ENCODE measurements around the gene KCNJ10. TPM values are rescaled to one million over a fixed set of nuclear protein-coding genes. Genes with fewer than 3 reads are reported as not detected.

Gene KCNJ10
- total RNA-seq, 1 experiment from 2014 or later = 0.08 TPM

DNA sequence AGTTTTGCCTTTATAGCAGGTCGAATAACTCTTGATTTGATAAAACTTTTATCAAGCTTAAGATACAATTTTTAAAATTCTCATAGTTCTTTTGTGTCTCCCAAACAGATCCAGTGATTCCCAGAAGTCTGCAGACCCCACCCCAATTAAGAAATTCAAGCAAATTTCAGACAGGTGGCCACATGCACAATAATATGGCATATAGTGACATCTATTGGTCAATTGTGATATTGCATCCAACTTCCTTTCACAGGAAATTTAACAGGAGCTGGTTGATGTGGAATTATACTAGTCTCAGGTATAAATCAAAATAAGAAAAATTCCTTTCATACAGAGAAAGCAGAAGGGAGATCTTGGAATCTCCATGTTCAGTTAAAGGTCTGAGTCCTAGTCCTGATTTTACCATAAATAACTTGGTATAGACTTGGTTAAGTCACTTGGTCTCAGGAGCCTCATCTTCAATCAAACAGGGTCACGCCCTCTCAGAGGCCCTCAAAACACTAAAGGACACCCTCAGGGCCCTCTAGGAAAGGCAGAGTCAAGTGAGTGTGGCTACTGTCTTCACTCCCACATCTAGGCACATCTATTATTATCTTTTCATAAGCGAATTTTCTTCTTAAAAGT, 62.3 kb downstream of the KCNJ10 start:
- 0 out of 2 replicates have a peak, but pooled peaks have one; percentile 61 for ATAC-seq

DNA sequence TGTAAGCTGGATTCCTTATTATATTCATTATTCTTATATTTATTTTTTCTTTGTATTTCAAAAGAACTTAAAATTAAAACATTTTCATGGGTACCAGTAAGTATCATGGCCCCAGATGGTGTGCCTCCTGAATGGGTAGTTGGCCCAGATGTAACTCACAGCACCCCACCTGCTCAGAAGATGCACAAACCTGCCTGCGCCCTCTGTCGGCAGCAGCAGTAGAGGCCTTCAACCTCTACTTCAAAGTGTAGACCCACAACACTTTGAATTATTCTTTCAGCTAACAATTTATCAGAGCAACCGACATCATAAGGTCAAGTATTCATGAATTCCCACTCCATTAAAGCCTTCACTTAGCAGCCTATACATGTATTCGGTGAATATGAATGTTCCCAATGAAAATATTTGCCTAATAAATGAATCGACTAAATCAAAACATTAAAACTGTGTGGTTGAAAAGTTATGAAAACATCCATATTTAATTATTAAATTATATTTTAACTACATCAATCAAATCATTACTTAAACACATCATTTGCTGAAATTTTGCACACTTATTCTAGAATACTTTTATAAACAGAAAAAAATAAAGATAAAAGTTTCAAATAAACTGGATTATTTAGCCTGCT, 63.5 kb downstream of the KCNJ10 start:
- H3K27me3 ChIP-seq (ENCODE audit: control insufficient read depth, insufficient read depth, low read length) = peaks cover 2% of the 10 kb centered on the region; the same call in 1 of the 2 replicates
- H3K4me3 ChIP-seq (ENCODE audit: low read depth in 2 of 2, low read length in 2 of 2) = no peak overlapping the region
- intact Hi-C loops (cut with micrococcal nuclease; ENCODE audit: unreplicated experiment) (loop anchor here (1.0 to 5.0 kb wide), 3 partner anchors 70 to 224 kb away; partner anchors contain the start of gene DUSP23), in situ Hi-C loops (cut with HindIII; ENCODE audit: low pct_unique_long_range_greater_than_20kb, low sequenced_read_pairs) (no loop called here)
- no peaks in the 10 kb centered on the region for H3K4me1 ChIP-seq (ENCODE audit: control insufficient read depth, insufficient read depth, low read length)
- CTCF ChIA-PET = interaction anchor here (0.5 to 1.9 kb wide), 15 partner anchors 8 to 795 kb away, joined by 3 to 18 read pairs (median 4); partner anchors contain the start of gene TAGLN2
- no TSS peak for BruUV-seq (replicated peaks)
- peak; percentile 95 for ATAC-seq
- TF ChIP-seq, protein P1, sequence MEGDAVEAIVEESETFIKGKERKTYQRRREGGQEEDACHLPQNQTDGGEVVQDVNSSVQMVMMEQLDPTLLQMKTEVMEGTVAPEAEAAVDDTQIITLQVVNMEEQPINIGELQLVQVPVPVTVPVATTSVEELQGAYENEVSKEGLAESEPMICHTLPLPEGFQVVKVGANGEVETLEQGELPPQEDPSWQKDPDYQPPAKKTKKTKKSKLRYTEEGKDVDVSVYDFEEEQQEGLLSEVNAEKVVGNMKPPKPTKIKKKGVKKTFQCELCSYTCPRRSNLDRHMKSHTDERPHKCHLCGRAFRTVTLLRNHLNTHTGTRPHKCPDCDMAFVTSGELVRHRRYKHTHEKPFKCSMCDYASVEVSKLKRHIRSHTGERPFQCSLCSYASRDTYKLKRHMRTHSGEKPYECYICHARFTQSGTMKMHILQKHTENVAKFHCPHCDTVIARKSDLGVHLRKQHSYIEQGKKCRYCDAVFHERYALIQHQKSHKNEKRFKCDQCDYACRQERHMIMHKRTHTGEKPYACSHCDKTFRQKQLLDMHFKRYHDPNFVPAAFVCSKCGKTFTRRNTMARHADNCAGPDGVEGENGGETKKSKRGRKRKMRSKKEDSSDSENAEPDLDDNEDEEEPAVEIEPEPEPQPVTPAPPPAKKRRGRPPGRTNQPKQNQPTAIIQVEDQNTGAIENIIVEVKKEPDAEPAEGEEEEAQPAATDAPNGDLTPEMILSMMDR (IDR thresholded peaks at IDR 0.05) = peak; percentile 97
- TF ChIP-seq TCF7L2 (IDR thresholded peaks at IDR 0.05; ENCODE audit: low read depth, low read length) = 0 out of 2 replicates have a peak, but pooled peaks have one; percentile 25
- TF ChIP-seq, protein P2, sequence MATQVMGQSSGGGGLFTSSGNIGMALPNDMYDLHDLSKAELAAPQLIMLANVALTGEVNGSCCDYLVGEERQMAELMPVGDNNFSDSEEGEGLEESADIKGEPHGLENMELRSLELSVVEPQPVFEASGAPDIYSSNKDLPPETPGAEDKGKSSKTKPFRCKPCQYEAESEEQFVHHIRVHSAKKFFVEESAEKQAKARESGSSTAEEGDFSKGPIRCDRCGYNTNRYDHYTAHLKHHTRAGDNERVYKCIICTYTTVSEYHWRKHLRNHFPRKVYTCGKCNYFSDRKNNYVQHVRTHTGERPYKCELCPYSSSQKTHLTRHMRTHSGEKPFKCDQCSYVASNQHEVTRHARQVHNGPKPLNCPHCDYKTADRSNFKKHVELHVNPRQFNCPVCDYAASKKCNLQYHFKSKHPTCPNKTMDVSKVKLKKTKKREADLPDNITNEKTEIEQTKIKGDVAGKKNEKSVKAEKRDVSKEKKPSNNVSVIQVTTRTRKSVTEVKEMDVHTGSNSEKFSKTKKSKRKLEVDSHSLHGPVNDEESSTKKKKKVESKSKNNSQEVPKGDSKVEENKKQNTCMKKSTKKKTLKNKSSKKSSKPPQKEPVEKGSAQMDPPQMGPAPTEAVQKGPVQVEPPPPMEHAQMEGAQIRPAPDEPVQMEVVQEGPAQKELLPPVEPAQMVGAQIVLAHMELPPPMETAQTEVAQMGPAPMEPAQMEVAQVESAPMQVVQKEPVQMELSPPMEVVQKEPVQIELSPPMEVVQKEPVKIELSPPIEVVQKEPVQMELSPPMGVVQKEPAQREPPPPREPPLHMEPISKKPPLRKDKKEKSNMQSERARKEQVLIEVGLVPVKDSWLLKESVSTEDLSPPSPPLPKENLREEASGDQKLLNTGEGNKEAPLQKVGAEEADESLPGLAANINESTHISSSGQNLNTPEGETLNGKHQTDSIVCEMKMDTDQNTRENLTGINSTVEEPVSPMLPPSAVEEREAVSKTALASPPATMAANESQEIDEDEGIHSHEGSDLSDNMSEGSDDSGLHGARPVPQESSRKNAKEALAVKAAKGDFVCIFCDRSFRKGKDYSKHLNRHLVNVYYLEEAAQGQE (IDR thresholded peaks at IDR 0.05; ENCODE audit: insufficient read depth in 1 of 2, low read depth in 2 of 2, low read length in 1 of 2) = no peak
- no peak for TF ChIP-seq SIN3A (IDR thresholded peaks at IDR 0.05; ENCODE audit: borderline replicate concordance, insufficient read depth, low read depth, low read length)
- POLR2A ChIA-PET = no interaction called here
- peak; percentile 28 for DNase-seq (ENCODE audit: low read depth, low spot score)
- H3K36me3 ChIP-seq (ENCODE audit: control insufficient read depth, insufficient read depth, low read length) = no peaks in the 10 kb centered on the region
- no peak overlapping the region for H3K27ac ChIP-seq (ENCODE audit: low read length)
- no peaks in the 10 kb centered on the region for H3K9me3 ChIP-seq (ENCODE audit: control insufficient read depth, insufficient read depth, low read depth, low read length)

More for the DNA sequence above, 62.3 kb downstream of the KCNJ10 start:
- intact Hi-C loops (cut with micrococcal nuclease; ENCODE audit: unreplicated experiment) (loop anchor here (5.0 kb wide), 2 partner anchors 210 to 225 kb away; partner anchors contain the start of gene DUSP23), in situ Hi-C loops (cut with HindIII; ENCODE audit: low pct_unique_long_range_greater_than_20kb, low sequenced_read_pairs) (no loop called here)
- no TSS peak for BruUV-seq (replicated peaks)
- Histone ChIP-seq H3K9me3 (ENCODE audit: control insufficient read depth, insufficient read depth, low read depth, low read length) (no peaks in the 10 kb centered on the region), H3K4me1 (ENCODE audit: control insufficient read depth, insufficient read depth, low read length) (no peaks in the 10 kb centered on the region), H3K27me3 (ENCODE audit: control insufficient read depth, insufficient read depth, low read length) (peaks cover 2% of the 10 kb centered on the region; the same call in 1 of the 2 replicates), H3K36me3 (ENCODE audit: control insufficient read depth, insufficient read depth, low read length) (no peaks in the 10 kb centered on the region), H3K4me3 (ENCODE audit: low read depth in 2 of 2, low read length in 2 of 2) (no peak overlapping the region), H3K27ac (ENCODE audit: low read length) (no peak overlapping the region)
- DNase-seq (ENCODE audit: low read depth, low spot score) = no peak
- TF ChIP-seq, protein P1 (IDR thresholded peaks at IDR 0.05) = peak; percentile 74
- TF ChIP-seq, protein P2 (IDR thresholded peaks at IDR 0.05; ENCODE audit: insufficient read depth in 1 of 2, low read depth in 2 of 2, low read length in 1 of 2) = no peak
- CTCF ChIA-PET = interaction anchor here (0.6 to 1.9 kb wide), 18 partner anchors 13 to 804 kb away, joined by 3 to 18 read pairs (median 6); partner anchors contain the start of genes SLAMF9 and TAGLN2
- POLR2A ChIA-PET = no interaction called here
